8988T (cell line): ENCODE measurements around the gene AIFM3.
"Not testable (repeated sequence)": the region's sequence is repeated elsewhere in the genome, so short reads cannot be mapped to it uniquely, and the experiment has no call there.

Source experiments
- DNase-seq: peaks from one replicate; pipeline ENCODE4 v3.0.0; 2011

Gene AIFM3

DNA sequence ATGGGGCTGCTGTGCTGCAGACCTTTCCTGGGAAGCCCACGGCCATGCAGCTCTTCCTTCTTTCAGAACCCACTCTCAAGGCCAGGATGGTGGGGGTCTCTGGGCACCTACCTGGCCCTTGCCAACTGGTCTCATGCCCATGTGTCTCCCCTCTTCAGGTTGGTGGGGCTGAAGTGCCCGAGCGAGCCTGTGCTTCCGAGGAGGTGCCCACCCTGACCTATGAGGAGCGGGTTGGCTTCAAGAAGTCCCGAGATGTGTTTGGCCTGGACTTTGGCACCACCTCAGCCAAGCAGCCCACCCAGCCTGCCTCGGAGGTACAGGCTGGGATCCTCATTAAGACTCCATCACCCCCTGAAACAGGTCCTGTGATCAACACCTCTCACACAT lies 25.0 kb downstream of the AIFM3 start:
- DNase-seq: no peak

DNA sequence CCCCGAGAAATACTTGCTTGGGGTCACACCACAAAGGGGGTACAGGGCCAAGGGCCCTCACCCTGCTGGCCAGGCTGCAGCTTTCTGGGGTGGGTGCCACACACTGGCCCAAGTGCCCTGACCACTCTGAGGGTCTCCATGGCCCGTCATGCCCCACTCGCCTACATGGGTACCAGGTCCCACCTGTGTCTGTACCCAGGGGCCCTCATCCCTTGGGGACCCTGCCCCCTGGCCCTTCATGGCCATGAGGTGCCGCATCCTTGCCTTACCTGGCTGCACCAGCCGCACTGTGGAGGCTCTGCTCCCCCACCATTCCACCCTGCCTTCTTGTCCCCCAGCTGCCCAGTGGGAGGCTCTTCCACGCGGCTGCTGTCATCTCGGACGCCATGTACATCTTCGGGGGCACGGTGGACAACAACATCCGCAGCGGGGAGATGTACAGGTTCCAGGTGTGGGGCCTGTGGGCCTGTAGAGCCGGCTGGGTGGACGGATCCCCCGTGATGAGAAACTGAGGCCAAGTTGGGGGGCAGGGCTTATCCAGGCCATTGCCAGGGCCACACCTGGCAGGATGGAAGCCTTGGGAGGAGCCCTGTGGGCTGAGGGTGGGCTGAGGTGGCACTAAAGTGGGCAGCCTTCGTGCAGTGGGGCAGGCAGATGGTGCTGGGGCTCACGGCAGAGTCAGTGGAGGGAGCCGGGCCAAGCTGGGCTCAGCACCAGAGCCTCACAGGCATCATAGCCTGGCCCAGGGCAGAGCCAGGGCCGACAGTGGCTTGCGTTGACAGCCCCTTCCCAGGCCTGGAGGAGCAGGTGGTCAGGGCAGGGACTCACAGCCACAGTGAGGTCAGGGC lies 25.6 kb downstream of the AIFM3 start:
- no peak for DNase-seq

DNA sequence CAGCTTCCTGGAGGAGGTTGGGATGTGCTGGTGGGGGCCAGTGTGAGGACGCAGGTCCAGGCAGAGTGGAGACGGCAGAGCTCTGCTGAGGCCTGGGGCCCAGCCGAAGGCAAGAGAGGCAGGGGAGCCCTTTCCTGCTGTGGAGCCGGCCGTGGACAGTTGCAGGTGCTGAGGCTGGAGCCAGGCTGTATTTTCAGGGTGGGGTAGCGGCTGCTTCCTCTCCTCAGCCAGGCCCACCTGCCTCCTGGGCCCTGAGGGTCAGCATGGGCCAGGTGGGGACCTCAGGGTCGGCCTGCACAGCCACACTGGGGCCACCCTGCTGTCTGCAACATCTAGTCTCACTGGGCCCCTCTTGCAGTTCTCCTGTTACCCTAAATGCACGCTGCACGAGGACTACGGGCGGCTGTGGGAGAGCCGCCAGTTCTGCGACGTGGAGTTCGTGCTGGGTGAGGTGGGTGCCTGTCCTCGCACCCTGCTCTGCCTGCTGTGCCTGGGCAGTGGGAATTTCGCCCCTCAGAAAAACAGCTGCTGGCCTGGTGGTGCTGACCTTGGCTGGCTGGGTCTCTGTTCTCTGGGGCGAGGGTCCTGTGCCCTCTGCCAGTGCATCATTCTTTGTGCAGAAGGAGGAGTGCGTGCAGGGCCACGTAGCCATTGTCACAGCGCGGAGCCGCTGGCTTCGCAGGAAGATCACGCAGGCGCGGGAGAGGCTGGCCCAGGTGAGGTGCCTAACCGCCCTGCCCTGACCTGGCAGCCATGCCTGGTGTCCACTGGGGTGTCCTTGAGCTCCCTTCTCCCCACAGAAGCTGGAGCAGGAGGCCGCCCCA lies 26.5 kb downstream of the AIFM3 start:
- DNase-seq: no peak

DNA sequence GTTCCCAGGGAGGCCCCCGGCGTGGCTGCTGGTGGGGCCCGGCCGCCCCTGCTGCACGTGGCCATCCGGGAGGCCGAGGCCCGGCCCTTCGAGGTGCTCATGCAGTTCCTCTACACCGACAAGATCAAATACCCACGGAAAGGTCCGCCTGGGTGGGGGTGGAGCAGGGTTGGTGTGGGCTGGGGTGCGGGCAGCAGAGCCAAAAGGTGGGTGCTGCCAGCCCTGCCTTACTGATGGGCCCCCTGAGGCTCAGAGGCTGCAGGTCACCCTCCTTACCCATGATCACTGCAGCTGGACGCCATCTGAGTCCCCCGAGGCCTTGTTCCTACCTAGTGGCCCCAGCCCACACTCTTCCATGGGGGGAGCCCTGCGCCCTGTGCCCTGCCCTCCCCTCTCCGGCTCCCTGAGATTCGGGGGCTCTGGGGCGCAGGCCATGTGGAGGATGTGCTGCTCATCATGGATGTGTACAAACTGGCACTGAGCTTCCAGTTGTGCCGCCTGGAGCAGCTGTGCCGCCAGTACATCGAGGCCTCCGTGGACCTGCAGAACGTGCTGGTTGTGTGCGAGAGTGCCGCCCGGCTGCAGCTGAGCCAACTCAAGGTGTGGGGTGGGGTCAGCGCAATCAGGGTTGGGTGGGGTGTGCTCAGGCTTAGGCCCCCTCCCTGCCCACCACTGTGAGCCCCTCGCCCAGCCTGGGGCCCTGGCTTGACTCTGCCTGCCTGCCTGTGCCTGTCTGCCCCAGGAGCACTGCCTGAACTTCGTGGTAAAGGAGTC lies 27.3 kb downstream of the AIFM3 start:
- DNase-seq: no peak

DNA sequence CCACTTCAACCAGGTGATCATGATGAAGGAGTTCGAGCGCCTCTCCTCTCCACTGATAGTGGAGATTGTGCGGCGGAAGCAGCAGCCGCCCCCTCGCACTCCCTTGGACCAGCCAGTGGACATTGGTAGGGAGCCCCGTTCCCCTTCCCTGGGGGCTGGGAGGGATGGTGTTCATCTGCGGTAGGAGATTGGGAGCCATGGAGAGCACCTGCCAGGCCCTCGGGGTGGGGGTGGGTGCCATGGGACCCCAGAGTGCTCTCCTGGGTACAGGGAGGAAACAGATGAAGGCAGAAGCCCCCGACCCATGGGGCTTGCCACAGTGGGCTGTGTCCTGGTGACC lies 27.8 kb downstream of the AIFM3 start:
- DNase-seq: no peak

DNA sequence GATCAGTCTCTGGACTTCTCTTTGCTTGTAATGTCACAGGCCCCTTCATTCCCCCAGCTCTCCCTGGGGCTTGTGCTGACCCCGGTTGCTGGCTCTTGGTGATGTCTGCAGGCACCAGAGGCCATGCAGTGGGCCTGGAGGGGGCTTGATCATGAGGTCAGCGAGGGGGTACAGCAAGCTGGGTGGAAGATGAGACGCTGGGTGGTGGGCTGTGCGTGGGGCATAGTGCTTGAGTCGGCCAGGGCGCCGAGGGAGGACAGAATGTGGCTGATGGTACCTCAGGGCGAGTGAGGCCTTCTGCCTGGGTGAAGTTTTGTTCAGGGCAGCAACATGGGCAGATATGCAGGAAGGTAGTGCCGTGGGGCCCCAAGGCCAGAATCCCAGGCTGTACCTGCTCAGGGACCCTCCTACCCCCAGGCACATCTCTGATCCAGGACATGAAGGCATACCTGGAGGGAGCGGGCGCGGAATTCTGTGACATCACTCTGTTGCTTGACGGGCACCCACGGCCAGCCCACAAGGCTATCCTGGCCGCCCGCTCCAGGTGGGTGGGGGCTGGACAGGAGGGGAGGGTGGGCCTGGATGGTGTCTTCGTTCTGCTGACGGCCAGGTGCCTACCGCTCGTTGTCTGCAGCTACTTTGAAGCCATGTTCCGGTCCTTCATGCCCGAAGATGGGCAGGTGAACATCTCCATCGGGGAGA lies 28.4 kb downstream of the AIFM3 start:
- no peak for DNase-seq

DNA sequence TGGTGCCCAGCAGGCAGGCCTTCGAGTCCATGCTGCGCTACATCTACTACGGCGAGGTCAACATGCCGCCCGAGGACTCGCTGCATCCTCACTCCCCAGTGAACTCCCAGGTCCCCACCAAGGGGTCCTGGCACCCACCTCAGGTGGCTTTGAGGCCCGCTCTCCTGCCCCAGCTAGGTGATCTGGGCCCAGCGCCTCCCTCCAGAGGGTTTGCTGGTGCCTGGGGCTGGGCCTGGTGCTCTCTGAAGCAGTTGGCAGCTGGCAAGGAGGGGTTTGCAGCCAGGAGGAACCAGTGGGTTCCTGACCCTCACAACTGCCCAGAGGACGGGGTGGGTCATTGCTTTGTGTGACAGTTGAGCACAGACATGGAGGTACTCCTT lies 29.0 kb downstream of the AIFM3 start:
- DNase-seq: no peak

DNA sequence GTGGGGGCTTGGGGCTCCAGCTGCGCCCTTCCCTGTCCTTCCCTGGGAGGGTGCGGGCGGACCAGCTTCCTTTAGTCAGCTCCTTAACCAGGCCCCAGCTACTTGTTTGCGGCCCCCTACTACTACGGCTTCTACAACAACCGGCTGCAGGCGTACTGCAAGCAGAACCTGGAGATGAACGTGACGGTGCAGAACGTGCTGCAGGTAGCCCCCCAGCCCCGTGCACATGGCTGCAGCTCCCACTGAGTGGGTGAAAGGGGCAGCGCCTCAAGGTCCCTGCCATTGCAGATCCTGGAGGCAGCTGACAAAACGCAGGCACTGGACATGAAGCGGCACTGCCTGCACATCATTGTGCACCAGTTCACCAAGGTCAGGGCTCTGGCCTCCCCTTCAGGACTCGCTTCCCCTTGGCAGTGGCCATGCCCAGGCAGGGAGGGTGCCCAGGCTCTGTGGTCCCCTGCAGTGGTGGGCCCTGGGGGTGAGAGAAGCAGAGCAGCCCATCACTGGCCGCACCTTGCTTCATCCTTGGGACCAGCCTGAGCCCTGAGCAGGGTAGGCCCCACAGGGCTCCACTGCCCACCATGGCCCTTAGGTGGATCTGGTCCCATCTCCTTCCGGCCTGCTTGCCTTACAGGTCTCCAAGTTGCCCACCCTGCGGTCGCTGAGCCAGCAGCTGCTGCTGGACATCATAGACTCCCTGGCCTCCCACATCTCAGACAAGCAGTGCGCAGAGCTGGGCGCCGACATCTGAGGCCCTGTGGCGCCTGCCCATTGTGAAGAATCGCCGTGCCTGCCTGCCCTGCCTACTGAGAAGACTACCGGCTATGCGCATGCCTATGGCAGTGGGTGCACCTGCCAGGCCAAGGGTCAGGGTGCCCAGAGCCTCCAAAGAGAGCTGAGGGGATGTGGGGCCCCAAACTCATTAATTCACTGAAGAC lies 29.8 kb downstream of the AIFM3 start:
- DNase-seq: no peak

DNA sequence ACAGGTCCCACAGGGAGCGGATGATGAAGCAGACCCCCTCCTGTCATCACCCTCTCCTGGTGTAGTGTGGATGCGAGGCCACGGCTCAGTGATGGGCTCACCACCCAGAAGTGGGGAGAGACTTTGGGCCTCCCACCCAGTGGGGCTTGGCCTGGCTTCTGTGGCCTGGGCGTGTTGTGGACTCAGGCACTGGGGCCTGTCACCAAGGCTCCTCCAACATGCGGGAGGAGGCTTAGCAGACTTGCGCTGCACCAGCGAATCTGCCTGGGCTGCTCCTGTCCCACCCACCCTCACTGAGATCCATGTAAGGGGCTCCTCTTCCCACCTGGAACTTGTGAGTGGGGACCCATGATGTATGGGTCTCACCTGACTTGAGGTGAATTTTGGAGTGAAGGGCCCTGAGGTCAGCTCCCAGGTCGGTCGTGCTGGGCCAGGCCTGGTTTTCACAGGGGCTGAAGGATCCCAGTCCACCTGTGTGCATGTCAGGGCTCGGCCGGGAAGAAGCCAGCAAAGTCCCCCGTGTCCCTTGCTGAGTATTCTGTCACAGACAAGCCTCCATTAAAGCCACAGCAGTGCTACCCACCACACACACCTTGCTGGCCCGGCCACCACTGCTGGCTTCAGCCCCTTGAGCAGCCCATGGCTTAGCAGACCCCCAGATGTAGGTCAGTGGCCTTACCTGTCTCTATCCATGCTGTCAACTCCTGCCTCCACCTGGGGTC lies 30.6 kb downstream of the AIFM3 start:
- DNase-seq: no peak

DNA sequence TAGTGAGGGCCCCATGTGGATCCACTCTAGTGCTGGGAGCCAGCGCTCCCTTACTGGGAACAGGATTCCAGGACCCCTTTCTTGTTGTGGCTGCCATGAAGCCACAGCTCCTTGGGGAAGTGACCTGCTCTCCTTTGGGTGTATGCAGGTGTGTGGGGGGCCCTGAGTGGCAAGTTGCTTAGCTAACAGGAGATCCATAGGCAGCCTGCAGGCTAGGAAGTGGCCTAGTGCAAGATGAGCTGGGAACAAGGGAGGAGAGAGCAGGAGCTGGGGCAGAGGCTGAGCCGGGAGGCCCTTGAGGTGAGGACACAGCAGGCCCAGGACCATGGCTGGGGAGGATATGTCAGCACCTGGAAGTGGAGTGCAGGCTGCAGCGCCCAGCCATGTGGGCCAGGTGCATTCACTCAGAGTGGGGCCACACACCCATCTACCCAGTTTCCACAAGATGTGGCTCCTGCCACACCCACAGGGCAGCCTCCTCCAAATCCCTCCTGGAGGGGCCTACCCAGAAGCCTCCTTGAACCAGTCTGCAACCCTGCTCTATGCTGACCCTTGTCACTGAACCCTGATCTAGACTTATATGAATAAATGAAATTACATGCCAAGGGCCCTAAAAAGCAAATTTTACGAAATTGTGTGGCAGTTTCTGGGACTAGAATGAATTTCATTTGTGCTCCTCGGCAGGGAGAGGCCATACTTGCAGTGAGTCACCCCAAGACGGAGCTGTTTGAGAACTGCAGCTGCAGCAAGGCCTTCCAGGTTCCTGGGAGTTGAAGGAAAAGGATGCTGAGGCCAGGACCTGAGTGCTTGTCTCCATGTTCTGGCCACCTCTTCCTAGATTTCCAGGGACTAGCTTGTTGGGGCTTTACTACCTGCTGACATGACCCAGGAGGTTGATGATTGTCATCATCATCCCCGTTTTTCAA lies 31.6 kb downstream of the AIFM3 start:
- DNase-seq: no peak

DNA sequence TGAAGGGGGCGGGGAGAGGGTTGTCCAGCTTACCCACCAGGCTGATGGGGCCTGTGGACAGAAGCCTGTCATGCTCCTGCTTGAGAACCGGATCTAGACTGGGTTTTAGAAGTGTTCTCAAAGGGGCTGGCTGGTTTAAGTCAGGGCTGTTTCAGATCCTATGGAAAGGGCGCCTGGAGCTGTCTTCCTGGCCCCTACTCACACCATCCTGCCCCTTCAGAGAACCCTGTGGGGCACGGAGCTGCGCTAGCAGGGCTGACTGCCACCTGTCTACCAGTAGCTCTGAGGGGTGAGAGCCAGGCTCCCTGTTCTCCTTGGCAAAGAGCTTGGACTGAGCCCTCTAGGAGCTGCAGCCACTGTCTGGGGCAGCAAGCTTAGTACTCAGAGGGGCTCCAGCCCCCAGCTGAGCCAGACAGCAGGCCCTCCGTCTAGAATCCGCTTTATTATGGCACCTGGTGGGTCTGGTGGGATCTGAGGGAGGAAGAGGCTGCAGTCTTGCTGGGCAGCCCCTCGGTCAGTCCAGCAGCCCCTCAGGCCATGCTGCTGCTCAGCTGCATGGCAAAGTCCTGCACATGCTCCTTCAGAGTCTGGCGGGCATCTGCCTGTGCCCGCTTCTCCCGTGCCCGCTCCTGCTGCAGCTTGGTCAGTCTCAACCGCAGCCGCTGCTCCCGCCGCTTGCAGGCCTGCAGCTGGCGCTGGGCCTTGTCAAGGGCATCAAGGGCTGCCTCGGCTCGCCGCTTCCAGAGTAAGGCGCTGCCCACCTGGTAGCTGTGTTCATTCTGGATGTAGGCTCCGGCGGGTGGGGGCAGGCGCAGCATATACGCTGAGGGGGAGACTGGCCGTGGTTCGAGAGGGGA lies 32.5 kb downstream of the AIFM3 start:
- no peak for DNase-seq

DNA sequence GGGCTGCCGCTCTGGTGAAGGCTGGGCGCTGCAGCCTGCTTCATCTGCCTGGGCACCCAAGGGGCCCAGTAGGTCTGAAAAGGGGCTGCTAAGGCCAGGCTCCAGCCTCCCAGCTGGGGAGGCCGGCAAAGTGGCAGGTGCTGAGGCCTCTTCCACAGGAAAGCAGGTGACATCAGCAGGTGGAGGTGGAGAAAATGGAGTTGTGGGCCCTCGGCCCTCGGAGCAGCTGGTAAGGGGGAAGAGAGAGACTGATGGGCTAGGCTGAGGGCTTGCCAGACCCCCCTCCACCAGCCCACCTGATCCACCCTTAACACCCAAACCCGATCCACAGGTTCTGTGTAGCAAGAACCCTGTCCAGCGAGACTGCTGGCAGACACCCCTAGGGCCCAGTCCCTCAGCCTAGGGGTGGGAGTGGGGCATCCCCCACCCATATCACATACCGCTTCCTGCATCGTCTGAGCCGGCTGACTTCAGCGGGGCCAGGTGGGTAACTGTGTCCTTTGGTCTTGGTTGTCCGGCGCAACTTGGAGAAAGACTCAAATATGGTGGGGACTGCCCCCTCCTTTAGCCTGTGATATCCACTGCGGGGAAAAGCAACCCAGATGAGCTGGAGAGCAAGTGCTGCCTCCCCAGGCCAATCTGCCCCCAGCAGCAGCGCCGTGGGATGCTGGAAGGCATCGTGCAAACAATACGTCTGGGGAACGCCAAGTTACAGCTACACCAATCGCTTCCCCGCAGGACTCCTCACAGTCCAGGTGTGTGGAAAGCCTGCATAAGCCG lies 33.3 kb downstream of the AIFM3 start:
- no peak for DNase-seq

DNA sequence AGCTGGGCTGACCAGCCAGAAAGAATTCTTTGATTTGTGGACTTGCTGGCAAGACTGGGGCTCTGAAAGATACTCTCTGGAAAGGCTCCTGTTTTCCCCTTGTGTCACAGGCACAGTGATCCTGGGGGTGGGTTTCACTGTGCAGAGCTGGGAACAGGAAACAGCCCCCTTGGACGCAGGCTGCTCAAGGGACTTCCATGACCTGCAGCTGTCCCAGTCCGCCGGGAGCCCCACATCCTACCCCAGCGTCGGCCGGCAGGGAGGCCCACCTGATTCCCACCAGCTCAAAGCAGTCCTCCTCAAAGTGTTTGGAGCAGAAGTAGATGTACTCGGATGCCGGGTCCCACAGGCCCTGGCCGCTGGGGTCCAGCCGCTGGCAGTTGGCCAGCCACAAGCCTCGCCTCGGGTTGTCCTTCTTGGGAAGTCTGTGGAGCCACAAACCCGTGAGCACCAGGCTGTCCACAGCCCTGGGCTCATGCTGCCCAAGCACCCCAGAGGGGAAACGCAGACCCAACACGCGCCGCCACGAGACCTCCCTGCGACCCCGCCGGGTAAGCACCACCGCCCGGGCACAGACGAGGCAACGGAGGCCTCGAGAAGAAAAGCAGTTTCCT lies 34.0 kb downstream of the AIFM3 start:
- DNase-seq: no peak

DNA sequence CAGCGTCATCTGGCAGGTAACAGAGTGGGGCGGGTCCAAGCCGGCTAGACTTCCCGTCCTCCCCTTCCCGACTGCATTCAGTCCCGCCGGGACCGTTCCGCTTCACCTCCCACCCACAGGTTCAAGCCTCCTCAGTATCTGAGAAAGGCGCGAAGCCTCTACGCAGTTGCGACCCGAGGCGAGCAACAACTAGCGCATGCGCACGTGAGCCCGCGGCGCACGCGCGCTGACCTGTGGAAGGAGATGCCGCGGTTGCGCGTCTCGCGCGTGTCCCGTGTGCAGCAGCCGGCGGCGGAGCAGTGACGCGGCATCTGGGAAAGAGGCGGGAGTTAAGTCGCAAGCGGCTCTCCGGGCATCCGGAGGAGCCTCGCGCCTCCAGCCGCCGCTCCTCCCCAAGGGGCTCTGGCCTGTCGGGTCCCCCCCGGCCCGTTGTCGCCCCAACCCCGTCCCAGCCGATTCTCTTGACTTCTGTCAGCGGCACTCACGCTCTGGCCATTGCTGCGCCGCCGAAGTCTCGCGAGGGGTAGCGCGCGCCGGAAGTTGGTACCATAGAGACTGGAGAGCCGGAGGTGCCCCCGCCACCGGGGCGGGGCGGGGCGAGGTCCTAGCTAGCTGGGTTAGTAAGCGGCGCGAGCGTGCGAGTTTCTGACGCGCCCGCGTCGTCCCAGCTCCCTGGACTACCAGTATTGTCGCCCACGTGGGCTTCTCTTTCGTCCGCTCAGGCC lies 34.7 kb downstream of the AIFM3 start, which contains the start of gene THAP7:
TSS of gene THAP7 (minus strand) at position 518 of the 725 bp plus-strand sequence. CDS start at position 311, 207 bp downstream.
- peak; percentile 77 for DNase-seq

DNA sequence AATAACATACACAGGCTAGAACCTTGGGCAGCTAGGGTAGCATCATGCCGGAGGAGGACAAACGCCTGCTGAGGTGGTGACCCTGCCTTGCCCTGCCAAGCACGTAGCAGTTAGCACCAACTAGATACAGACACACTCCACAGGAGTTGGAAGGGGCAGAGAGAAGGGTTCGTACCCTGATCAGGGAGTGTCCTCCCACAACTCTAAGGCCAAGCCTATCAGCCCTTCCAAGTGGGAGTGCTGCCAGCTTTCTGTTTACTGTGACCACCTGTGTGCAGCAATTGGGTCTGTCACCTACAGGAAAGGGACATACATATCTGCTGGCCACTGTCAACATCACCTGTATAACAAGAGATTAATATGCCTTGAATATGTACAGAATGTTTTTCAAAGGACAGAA lies 36.7 kb downstream of the AIFM3 start:
- no peak for DNase-seq

DNA sequence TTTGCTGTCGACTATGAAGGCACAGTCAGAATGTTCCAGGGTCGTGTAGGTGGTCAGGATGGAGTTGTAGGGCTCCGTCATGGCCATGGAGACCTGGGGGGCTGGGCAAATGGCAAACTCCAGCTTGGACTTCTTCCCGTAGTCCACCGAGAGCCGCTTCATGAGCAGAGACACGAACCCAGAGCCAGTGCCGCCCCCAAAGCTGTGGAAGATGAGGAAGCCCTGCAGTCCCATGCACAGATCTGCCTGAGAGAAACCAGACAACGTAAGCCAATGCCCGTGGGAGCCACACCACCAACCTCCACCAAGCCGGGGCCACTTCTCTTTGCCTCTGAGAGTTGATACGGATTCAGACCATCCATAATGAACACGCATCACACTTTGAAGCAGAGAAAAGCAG lies 42.2 kb downstream of the AIFM3 start:
- DNase-seq: not testable (repeated sequence)
